ENCODE data around the gene SAMHD1. TPM values are rescaled to one million over a fixed set of nuclear protein-coding genes. Genes with fewer than 3 reads are reported as not detected.

Gene SAMHD1
- total and polyA plus RNA-seq, 8 donors, result 38.7 to 151 (median 85.5) TPM

GRCh38 chr20:36866164-36866563, 85.3 kb downstream of the SAMHD1 start:
- H3K4me1 ChIP-seq, result peaks cover 18 to 33% (median 27%) of the 10 kb centered on the region in 4 donors
- WGBS, 5 donors, result 71 to 83% (median 75%) methylated on average over 7 of the region's 7 CpGs
- no peaks in the 10 kb centered on the region for H3K9me3 ChIP-seq
- intact Hi-C loops (cut with DNase I; ENCODE audit: low total_unique reads), result no loop called here
- peak overlapping the region in 2 of 5 donors; percentile 38 to 90 for H3K27ac ChIP-seq
- no peak for DNase-seq
- H3K36me3 ChIP-seq, result no peaks in the 10 kb centered on the region
- TF ChIP-seq EP300 (IDR thresholded peaks at IDR 0.05) (no peak), POLR2AphosphoS5 (IDR thresholded peaks at IDR 0.05) (no peak), CTCF (IDR thresholded peaks at IDR 0.05) (no peak), POLR2A (IDR thresholded peaks at IDR 0.05) (no peak)
- H3K4me3 ChIP-seq, result no peak overlapping the region
- peaks cover 0 to 27% (median 0%) of the 10 kb centered on the region in 3 donors for H3K27me3 ChIP-seq

- Histone ChIP-seq H3K9me3 (no peaks in the 10 kb centered on the region), H3K4me1 (peaks cover 22 to 36% (median 30%) of the 10 kb centered on the region in 4 donors), H3K36me3 (no peaks in the 10 kb centered on the region), H3K4me3 (no peak overlapping the region), H3K27ac (peak overlapping the region in 2 of 5 donors; percentile 38 to 90), H3K27me3 (peaks cover 0 to 27% (median 0%) of the 10 kb centered on the region in 3 donors)
- intact Hi-C loops (cut with DNase I; ENCODE audit: low total_unique reads), result no loop called here
- no peak for DNase-seq
- TF ChIP-seq POLR2AphosphoS5 (IDR thresholded peaks at IDR 0.05), result no peak
Measured at GRCh38 chr20:36865861-36866149, 85.7 kb downstream of the SAMHD1 start.

- TF ChIP-seq CTCF (IDR thresholded peaks at IDR 0.05), result no peak
- TF ChIP-seq EP300 (IDR thresholded peaks at IDR 0.05), result no peak
- TF ChIP-seq POLR2A (IDR thresholded peaks at IDR 0.05), result no peak
- no peak for TF ChIP-seq POLR2AphosphoS5 (IDR thresholded peaks at IDR 0.05)
- Histone ChIP-seq H3K9me3 (no peaks in the 10 kb centered on the region), H3K36me3 (no peaks in the 10 kb centered on the region), H3K27ac (peak overlapping the region in 4 of 5 donors; percentile 1 to 90 (median 50)), H3K4me3 (no peak overlapping the region), H3K4me1 (peaks cover 26 to 42% (median 36%) of the 10 kb centered on the region in 4 donors), H3K27me3 (peaks cover 0 to 27% (median 0%) of the 10 kb centered on the region in 3 donors)
- WGBS, 5 donors, result 48 to 76% (median 59%) methylated on average over 5 to 9 of the region's 9 CpGs
- DNase-seq, result no peak
- intact Hi-C loops (cut with DNase I; ENCODE audit: low total_unique reads), result no loop called here
Measured at GRCh38 chr20:36865076-36865860, 86.2 kb downstream of the SAMHD1 start.

GRCh38 chr20:36862857-36863668, 88.4 kb downstream of the SAMHD1 start:
- H3K9me3 ChIP-seq, result no peaks in the 10 kb centered on the region
- peak in 1 of 2 donors; percentile 60 for DNase-seq
- peak overlapping the region; percentile 80 to 90 (median 84) for H3K27ac ChIP-seq
- intact Hi-C loops (cut with DNase I; ENCODE audit: low total_unique reads), result no loop called here
- peaks cover 0 to 27% (median 0%) of the 10 kb centered on the region in 3 donors for H3K27me3 ChIP-seq
- WGBS, 5 donors, result 0 to 2% (median 1%) methylated on average over 22 to 128 of the region's 129 CpGs
- no peaks in the 10 kb centered on the region for H3K36me3 ChIP-seq
- H3K4me3 ChIP-seq, result peak overlapping the region; percentile 69 to 81 (median 74)
- TF ChIP-seq EP300 (IDR thresholded peaks at IDR 0.05) (no peak), POLR2A (IDR thresholded peaks at IDR 0.05) (no peak), CTCF (IDR thresholded peaks at IDR 0.05) (no peak), POLR2AphosphoS5 (IDR thresholded peaks at IDR 0.05) (no peak)
- peaks cover 42 to 62% (median 52%) of the 10 kb centered on the region in 4 donors for H3K4me1 ChIP-seq
